ENCODE results near the gene CCDC91. TPM values are rescaled to one million over a fixed set of nuclear protein-coding genes. Genes with fewer than 3 reads are reported as not detected.

Gene CCDC91
- total RNA-seq, 1 donor from 2014 or later, result 13.5 TPM

DNA sequence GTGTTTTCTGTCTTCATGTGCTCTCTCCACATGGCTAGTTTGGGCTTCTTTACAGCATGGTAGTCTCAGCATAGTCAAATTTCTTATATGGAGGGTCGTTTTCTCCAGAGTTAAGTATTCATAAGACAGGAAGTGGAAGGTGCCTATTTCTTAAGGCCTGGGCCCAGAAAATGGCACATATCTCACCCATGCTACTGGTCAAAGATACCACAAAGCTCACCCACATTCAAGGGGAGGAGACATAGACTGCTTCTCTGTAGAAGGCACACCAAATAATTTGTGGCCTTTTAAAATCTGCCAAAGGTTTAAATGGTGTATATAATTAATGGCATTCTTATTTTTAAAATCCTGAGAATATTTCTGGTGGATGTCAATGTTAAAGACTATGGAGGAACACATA is 44.8 kb downstream of the CCDC91 start:
- H3K9me3 ChIP-seq, result no peaks in the 10 kb centered on the region
- intact Hi-C loops (cut with DNase I), result no loop called here
- H3K4me1 ChIP-seq, result no peaks in the 10 kb centered on the region
- H3K36me3 ChIP-seq, result no peaks in the 10 kb centered on the region
- no peaks in the 10 kb centered on the region for H3K27me3 ChIP-seq
- no peak overlapping the region for H3K4me3 ChIP-seq
- TF ChIP-seq, protein P1, sequence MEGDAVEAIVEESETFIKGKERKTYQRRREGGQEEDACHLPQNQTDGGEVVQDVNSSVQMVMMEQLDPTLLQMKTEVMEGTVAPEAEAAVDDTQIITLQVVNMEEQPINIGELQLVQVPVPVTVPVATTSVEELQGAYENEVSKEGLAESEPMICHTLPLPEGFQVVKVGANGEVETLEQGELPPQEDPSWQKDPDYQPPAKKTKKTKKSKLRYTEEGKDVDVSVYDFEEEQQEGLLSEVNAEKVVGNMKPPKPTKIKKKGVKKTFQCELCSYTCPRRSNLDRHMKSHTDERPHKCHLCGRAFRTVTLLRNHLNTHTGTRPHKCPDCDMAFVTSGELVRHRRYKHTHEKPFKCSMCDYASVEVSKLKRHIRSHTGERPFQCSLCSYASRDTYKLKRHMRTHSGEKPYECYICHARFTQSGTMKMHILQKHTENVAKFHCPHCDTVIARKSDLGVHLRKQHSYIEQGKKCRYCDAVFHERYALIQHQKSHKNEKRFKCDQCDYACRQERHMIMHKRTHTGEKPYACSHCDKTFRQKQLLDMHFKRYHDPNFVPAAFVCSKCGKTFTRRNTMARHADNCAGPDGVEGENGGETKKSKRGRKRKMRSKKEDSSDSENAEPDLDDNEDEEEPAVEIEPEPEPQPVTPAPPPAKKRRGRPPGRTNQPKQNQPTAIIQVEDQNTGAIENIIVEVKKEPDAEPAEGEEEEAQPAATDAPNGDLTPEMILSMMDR (IDR thresholded peaks at IDR 0.05), result no peak
- no peak for DNase-seq (ENCODE audit: low spot score in 2 of 2)
- H3K27ac ChIP-seq, result no peak overlapping the region

DNA sequence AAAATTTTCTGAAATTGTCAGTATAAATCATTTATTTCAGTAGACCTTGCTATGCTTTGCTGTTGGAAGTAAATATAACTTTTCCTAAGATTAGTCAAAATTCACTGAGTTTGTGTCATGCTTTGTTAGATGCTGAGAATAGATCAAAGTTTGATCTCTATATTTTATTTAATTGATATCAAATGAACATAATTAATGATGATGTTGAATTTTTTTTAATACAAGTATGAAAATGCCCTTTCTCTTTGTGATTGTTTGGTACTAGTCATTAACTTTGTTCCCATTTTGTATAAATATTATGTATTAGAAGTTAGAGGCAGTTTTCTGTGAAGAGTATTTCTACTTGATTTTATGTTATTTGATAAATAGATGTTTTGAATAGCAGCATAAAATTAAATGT is 45.7 kb downstream of the CCDC91 start:
- H3K27ac ChIP-seq, result no peak overlapping the region
- no peaks in the 10 kb centered on the region for H3K36me3 ChIP-seq
- DNase-seq (ENCODE audit: low spot score in 2 of 2), result no peak
- H3K4me1 ChIP-seq, result no peaks in the 10 kb centered on the region
- H3K27me3 ChIP-seq, result no peaks in the 10 kb centered on the region
- TF ChIP-seq, protein P1 (IDR thresholded peaks at IDR 0.05), result no peak
- H3K4me3 ChIP-seq, result no peak overlapping the region
- no peaks in the 10 kb centered on the region for H3K9me3 ChIP-seq
- intact Hi-C loops (cut with DNase I), result no loop called here

DNA sequence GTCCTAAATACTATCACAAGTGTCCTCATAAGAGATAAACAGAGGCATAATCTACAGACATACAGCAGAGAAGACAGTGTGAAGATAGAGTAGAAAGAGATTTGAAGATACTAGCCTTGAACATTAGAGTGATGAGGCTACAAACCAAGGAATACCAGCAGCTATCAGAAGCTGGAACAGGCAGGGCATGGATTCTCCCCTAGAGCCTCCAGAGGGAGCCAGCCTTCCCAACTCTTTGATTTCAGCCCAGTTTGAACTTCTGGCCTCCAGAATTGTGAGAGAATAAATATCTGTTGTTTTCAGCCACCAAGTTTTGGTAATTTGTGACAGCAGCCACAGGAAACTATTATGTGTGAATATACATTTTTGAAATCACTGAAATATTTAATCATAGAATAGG is 47.2 kb downstream of the CCDC91 start:
- no peaks in the 10 kb centered on the region for H3K9me3 ChIP-seq
- no peaks in the 10 kb centered on the region for H3K36me3 ChIP-seq
- H3K4me1 ChIP-seq, result no peaks in the 10 kb centered on the region
- intact Hi-C loops (cut with DNase I), result no loop called here
- H3K4me3 ChIP-seq, result no peak overlapping the region
- DNase-seq (ENCODE audit: low spot score in 2 of 2), result no peak
- H3K27ac ChIP-seq, result no peak overlapping the region
- no peaks in the 10 kb centered on the region for H3K27me3 ChIP-seq
- TF ChIP-seq, protein P1 (IDR thresholded peaks at IDR 0.05), result no peak

DNA sequence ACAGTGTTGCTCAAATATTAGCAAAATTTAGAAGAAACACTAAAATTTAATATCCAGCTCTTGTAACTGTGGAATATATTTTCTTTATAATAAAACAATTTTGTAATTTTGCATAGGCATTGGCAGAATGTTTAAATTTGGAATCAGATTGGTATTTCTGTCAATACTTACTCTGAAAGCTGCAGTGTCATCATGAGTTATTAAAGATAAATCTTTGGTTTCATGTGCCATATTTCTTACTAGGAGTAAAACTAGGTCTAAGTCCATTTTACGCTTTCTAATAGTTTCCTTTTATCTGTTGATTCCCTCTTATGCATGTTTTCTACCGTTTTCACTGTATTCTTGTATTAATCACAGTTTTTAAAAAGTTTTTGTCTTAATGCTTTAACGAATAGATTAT is 49.7 kb downstream of the CCDC91 start:
- no peaks in the 10 kb centered on the region for H3K36me3 ChIP-seq
- H3K27me3 ChIP-seq, result no peaks in the 10 kb centered on the region
- H3K4me3 ChIP-seq, result no peak overlapping the region
- TF ChIP-seq, protein P1 (IDR thresholded peaks at IDR 0.05), result no peak
- no peak for DNase-seq (ENCODE audit: low spot score in 2 of 2)
- intact Hi-C loops (cut with DNase I), result no loop called here
- H3K27ac ChIP-seq, result no peak overlapping the region
- no peaks in the 10 kb centered on the region for H3K4me1 ChIP-seq
- H3K9me3 ChIP-seq, result no peaks in the 10 kb centered on the region

DNA sequence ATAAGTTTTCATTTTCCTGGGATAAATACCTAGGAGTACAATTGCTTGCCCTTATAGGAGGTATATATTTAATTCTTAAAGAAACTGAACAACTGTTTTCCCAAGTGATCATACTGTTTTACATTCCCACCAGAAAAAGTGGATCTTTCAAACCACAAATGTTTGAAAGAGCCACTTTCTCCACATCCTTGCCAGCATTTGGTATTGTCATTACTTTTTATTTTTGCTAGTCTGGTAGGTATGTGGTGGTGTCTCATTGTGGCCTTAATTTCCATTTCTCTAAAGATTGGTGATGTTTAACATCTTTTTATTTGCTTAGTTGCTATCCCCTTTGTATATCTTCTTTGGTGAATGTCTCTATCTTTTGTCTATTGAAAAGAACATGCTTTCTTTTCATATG is 50.6 kb downstream of the CCDC91 start:
- H3K27ac ChIP-seq, result no peak overlapping the region
- no peaks in the 10 kb centered on the region for H3K27me3 ChIP-seq
- no peaks in the 10 kb centered on the region for H3K36me3 ChIP-seq
- H3K4me1 ChIP-seq, result no peaks in the 10 kb centered on the region
- DNase-seq (ENCODE audit: low spot score in 2 of 2), result no peak
- H3K4me3 ChIP-seq, result no peak overlapping the region
- intact Hi-C loops (cut with DNase I), result no loop called here
- no peaks in the 10 kb centered on the region for H3K9me3 ChIP-seq
- TF ChIP-seq, protein P1 (IDR thresholded peaks at IDR 0.05), result no peak

DNA sequence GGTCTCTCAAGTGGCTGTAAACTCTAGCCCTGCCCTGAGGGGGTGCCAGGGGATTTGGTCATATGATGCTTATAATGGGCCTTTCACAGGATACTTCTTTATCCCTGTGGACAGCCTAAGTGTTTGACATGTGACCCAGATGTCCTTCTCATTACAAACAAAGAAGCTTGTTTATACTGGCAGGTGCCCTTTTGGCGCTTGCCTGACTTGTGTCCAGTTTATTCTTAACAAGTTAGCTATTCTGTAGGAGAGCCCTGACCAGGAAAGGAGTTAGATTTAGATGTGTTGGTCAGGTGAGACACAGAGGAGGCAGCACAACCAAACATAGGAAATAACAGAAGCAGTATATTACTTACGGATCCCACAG is 51.9 kb downstream of the CCDC91 start:
- H3K27ac ChIP-seq, result no peak overlapping the region
- intact Hi-C loops (cut with DNase I), result no loop called here
- H3K36me3 ChIP-seq, result no peaks in the 10 kb centered on the region
- H3K4me3 ChIP-seq, result no peak overlapping the region
- no peaks in the 10 kb centered on the region for H3K4me1 ChIP-seq
- H3K9me3 ChIP-seq, result no peaks in the 10 kb centered on the region
- H3K27me3 ChIP-seq, result no peaks in the 10 kb centered on the region
- TF ChIP-seq, protein P1 (IDR thresholded peaks at IDR 0.05), result no peak
- DNase-seq (ENCODE audit: low spot score in 2 of 2), result no peak
